IgD-negative memory B cell (primary cell): Measurements from ENCODE around the gene ATP6V1B1. TPM values are rescaled to one million over a fixed set of nuclear protein-coding genes. Genes with fewer than 3 reads are reported as not detected.

Experiments used
- H3K27ac Mint-ChIP-seq, 3 donors: one replicate each; pipeline ENCODE4 v1.8.0; 2020 to 2022; ENCODE audit warnings: mild to moderate bottlenecking in 3 of 3, mixed read lengths in 3 of 3, moderate library complexity in 1 of 3
- H3K27me3 Mint-ChIP-seq: one replicate; pipeline ENCODE4 v1.8.0; 2021; ENCODE audit warnings: mixed read lengths
- H3K36me3 Mint-ChIP-seq: one replicate; pipeline ENCODE4 v1.8.0; 2020; ENCODE audit warnings: mild to moderate bottlenecking, mixed read lengths
- H3K4me1 Mint-ChIP-seq, 3 donors: one replicate each; pipeline ENCODE4 v1.8.0; 2020 to 2022; ENCODE audit warnings: mixed read lengths in 3 of 3, mild to moderate bottlenecking in 1 of 3
- H3K4me3 Mint-ChIP-seq, 4 donors: one replicate each; pipeline ENCODE4 v1.8.0; 2020 to 2022; ENCODE audit warnings: mild to moderate bottlenecking in 4 of 4, mixed read lengths in 4 of 4, moderate library complexity in 3 of 4
- H3K9me3 Mint-ChIP-seq, 3 donors: one replicate each; pipeline ENCODE4 v1.8.0; 2020 to 2021; ENCODE audit warnings: mixed read lengths in 3 of 3, mild to moderate bottlenecking in 1 of 3
- polyA plus RNA-seq: library from polyadenylated mRNA; unstranded; fragments of 300-500 nt; fragmentation: Illumina TruSeq; gene quantifications from one replicate; pipeline ENCODE4 v1.2.3, GENCODE V29; 2021

ATP6V1B1 gene
- polyA plus RNA-seq, 1 donor from 2014 or later: not detected

- H3K27me3 Mint-ChIP-seq: peaks cover 67% of the 10 kb centered on the region
- no peak overlapping the region for H3K4me3 Mint-ChIP-seq
- peaks cover 0 to 18% (median 0%) of the 10 kb centered on the region in 3 donors for H3K4me1 Mint-ChIP-seq
- peaks cover 0 to 5% (median 0%) of the 10 kb centered on the region in 3 donors for H3K9me3 Mint-ChIP-seq
- H3K36me3 Mint-ChIP-seq: no peaks in the 10 kb centered on the region
- H3K27ac Mint-ChIP-seq: no peak overlapping the region
These were observed 39.5 kb upstream of the ATP6V1B1 start for GRCh38 chr2:70895998-70896764.

DNA sequence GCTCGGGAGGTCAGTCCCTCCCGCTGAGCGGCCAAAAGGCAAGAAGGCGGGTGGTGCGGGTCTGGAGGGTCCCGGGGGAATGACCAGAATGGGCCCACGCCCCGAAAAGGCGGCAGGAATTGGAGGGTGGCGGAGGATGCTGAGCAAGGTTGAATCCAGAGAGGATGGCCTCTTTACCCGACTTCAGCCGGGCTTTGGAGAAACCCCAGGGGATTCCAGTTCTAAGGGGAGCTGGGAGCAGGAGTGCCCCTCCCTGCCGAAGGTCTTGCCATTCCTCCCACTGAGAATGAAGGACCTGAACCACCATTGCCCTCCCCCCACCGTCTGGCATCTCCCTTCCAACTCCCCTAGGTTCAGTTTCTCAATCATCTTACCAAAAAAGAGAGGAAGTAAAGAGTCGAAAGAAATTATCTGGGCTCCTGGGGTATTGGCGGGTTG is 38.9 kb upstream of the ATP6V1B1 start:
- H3K9me3 Mint-ChIP-seq: peaks cover 0 to 5% (median 0%) of the 10 kb centered on the region in 3 donors
- H3K36me3 Mint-ChIP-seq: no peaks in the 10 kb centered on the region
- H3K4me3 Mint-ChIP-seq: no peak overlapping the region
- peaks cover 0 to 22% (median 0%) of the 10 kb centered on the region in 3 donors for H3K4me1 Mint-ChIP-seq
- H3K27me3 Mint-ChIP-seq: peaks cover 65% of the 10 kb centered on the region
- H3K27ac Mint-ChIP-seq: no peak overlapping the region

DNA sequence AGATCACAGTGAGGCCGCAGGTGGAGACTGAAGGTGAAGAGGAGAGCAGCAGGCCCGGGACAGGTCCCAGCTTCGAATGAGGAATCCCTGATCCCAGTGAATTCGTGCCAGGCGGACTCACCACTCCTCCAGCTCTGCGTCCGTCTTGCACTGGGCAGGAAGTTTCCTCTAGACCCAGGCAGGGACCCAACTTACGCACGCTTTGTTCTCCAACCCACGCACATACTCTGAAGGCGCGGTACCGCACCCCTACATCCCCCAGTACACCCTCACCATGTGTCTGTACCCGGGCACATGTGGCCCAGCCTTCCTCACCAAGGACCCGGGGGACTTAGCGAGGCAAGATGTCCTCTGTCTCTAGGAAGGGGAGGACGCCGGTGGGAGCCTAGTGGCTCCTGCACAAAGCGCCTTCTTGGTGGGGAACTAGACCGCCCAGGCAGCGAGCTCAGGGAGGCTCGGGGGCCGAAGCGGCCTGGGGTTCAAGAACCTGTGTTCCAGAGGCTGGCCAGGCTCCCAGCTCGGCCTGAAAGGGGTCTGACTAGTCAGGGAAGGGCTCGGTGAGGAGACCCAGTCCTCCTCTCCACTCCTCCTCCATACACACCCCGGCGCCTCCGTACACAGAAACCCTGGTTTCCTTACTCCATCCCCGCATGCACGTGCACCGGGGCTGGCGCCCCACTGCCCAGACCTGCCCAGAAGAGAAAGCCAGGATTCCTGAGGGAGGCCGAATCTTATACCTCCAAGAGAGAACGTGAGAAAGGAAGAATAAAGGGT is 38.3 kb upstream of the ATP6V1B1 start:
- Mint-ChIP-seq H3K4me3 (peak overlapping the region in 1 of 4 donors; percentile 47), H3K27ac (no peak overlapping the region), H3K36me3 (no peaks in the 10 kb centered on the region), H3K4me1 (peaks cover 0 to 22% (median 3%) of the 10 kb centered on the region in 3 donors), H3K27me3 (peaks cover 66% of the 10 kb centered on the region), H3K9me3 (peaks cover 0 to 4% (median 0%) of the 10 kb centered on the region in 3 donors)

- Mint-ChIP-seq H3K27me3 (peaks cover 69% of the 10 kb centered on the region), H3K9me3 (peaks cover 0 to 4% (median 0%) of the 10 kb centered on the region in 3 donors), H3K4me3 (no peak overlapping the region), H3K27ac (no peak overlapping the region), H3K36me3 (no peaks in the 10 kb centered on the region), H3K4me1 (peaks cover 0 to 22% (median 3%) of the 10 kb centered on the region in 3 donors)
These were observed 37.8 kb upstream of the ATP6V1B1 start for GRCh38 chr2:70897977-70898226.

DNA sequence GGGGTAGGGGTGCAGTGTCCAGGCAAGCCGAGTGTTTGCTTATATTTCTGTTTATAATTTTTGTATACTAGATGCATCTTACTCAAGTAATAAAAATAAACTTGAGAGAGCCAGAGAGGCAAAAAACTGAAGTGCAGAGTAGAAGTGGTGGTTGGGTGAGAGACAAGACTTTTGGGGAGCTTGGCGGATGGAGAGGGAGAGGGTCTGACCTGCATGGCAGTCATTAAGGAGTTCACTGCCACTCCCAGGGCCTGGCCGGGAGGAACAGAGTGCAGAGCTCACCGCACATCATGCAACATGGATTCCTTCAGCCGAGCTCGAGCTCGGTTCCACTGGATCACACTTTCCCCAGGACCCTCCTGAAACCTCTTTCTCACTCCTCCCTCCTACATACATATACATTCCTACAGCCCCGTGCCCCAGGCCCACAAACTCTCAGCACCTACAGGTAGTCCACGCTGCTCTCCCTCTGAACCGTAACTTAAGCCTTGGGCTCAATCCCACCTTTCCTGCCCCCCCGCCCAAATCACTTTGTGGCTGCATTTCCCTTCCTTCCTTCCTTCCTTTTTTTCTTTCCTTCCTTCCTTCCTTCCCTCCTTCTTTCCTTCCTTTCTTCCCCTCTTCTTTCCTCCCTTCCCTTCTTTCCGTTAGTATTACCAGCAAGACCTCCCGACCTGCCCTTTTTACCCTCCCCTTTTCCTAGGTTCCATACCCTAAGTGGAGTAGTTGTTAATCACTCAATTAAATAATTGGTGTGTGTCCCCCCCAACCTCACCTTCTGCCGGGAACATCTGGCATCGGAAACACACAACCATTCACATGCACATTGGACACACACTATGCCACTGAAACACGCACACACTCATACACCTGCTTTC is 37.1 kb upstream of the ATP6V1B1 start:
- Mint-ChIP-seq H3K36me3 (no peaks in the 10 kb centered on the region), H3K9me3 (peaks cover 0 to 4% (median 0%) of the 10 kb centered on the region in 3 donors), H3K4me3 (peak overlapping the region in 2 of 4 donors; percentile 10 to 67), H3K4me1 (peaks cover 0 to 22% (median 3%) of the 10 kb centered on the region in 3 donors), H3K27ac (peak overlapping the region in 2 of 3 donors; percentile 3 to 36), H3K27me3 (peaks cover 69% of the 10 kb centered on the region)

DNA sequence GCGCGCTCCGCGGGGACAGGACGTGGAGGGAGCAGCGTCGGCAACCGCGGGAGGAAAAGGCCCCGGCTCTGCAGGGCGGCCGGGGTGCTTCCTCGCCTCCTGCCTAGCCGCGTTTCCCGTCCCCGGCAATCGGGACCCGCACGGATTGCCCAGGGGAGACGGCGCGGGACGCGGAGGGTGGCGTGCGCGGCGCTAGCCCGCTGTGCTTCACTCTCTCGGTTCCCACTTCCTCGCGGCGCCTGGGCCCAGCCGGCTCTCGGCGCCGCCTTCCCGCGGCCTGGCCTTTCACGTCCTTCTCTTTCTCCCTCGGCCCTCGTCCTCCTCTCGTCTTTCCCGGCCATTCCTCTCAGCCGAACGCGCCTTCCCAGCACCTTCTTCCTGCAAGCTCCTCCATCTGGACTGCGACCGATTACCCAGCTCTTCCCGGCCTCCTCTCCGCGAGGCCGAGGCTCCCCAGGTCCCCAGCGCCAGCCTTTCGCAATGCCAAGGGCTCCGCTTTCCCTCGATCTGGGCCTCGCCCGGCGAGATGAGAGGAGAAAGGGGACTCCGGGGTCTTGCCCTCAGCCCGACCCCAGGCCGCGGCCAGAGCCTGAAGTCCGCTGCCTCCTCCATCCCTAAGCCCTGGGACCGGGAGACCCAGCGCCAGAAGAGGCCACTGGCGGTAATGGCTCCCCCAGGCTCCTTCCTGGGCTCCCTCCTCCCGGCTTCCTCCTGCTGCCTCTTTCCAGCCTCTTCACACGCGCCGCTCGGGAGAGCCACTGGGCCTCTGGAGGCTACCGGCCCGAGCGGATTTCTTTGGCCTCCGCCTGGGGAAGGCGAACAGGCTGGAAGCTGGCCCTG is 34.3 kb upstream of the ATP6V1B1 start:
- Mint-ChIP-seq H3K27ac (peak overlapping the region in 2 of 3 donors; percentile 52 to 57), H3K4me1 (peaks cover 0 to 19% (median 3%) of the 10 kb centered on the region in 3 donors), H3K4me3 (peak overlapping the region; percentile 16 to 70 (median 58)), H3K36me3 (no peaks in the 10 kb centered on the region), H3K27me3 (peaks cover 80% of the 10 kb centered on the region), H3K9me3 (peaks cover 0 to 2% (median 0%) of the 10 kb centered on the region in 3 donors)

DNA sequence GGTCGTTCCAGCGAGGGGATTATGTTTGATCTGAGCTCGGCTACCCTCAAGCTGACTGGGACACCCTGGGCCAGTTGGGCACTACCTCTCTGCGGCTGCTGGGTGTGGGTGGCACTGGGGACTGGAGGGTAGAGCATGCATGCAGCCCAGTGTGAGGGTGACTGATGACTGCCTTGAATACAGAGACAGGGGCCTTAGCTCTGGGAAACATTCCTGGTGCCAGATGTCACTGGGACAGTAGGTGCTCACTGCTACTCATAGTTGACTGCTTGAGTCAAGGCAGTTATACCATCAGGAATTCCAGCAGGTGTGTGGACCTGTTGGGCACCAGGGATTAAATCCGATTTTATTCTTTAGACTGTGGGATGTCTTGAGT is 33.6 kb upstream of the ATP6V1B1 start:
- H3K27ac Mint-ChIP-seq: peak overlapping the region in 1 of 3 donors; percentile 31
- peak overlapping the region in 1 of 4 donors; percentile 55 for H3K4me3 Mint-ChIP-seq
- peaks cover 83% of the 10 kb centered on the region for H3K27me3 Mint-ChIP-seq
- no peaks in the 10 kb centered on the region for H3K36me3 Mint-ChIP-seq
- H3K4me1 Mint-ChIP-seq: peaks cover 3 to 20% (median 5%) of the 10 kb centered on the region in 3 donors
- peaks cover 0 to 2% (median 0%) of the 10 kb centered on the region in 3 donors for H3K9me3 Mint-ChIP-seq

DNA sequence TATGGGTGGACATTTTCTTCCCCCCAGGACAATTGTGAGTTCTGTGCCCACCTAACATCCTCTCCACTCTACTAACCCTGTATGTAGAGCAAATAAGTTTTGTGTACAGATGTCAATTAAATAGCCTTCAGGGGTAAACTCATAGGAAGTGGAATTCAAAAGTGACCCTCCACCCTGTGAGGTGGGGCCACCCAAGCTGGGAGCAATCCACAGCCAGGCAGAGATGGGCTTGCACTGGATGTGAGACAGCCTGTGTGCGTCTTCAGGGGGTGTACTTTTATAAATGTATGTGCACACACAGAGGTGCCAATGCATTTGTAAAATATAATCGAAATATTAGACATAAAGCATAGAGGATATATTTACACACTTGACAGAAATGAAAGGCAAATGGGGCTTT is 33.1 kb upstream of the ATP6V1B1 start:
- peak overlapping the region in 1 of 3 donors; percentile 31 for H3K27ac Mint-ChIP-seq
- peak overlapping the region in 1 of 4 donors; percentile 0 for H3K4me3 Mint-ChIP-seq
- peaks cover 84% of the 10 kb centered on the region for H3K27me3 Mint-ChIP-seq
- no peaks in the 10 kb centered on the region for H3K36me3 Mint-ChIP-seq
- H3K4me1 Mint-ChIP-seq: peaks cover 5 to 20% (median 10%) of the 10 kb centered on the region in 3 donors
- peaks cover 0 to 2% (median 0%) of the 10 kb centered on the region in 3 donors for H3K9me3 Mint-ChIP-seq

- no peaks in the 10 kb centered on the region for H3K36me3 Mint-ChIP-seq
- H3K27ac Mint-ChIP-seq: no peak overlapping the region
- H3K4me1 Mint-ChIP-seq: peaks cover 5 to 20% (median 12%) of the 10 kb centered on the region in 3 donors
- H3K27me3 Mint-ChIP-seq: peaks cover 81% of the 10 kb centered on the region
- H3K4me3 Mint-ChIP-seq: peak overlapping the region in 1 of 4 donors; percentile 0
- peaks cover 0 to 2% (median 0%) of the 10 kb centered on the region in 3 donors for H3K9me3 Mint-ChIP-seq
These were observed 32.5 kb upstream of the ATP6V1B1 start for GRCh38 chr2:70903171-70903570.

DNA sequence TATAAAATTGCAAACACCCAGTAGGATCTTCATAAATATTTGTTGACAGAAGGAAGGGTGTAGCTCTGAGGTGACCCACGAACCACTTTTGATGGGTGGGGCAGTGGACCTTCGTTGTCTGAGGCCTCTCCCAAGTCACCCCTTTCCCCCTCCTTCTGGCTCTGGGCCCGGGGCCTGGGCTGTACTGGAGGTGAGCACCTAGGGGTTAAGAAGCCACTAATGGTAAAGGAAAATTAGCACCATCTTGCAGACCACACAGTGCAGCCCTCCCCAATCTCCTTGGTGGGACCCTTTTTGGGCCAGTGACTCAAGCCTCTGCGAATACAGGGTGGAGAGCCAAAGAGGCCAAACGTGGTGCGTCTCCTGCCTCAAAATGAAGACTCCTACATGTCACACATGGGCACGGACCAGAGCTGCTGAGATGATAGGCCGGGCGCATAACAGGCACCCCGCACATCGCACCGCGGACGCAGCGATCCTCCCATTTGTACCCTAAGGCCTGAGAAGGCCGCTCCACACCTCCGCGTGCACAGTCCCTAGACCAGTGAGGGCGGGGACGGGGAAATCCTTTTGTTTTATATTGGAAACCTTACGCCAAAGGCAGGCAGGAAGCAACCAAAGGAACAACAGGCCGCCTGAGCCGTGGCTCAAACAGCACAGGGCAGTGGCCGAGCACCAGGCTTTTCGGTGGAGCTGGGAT is 31.9 kb upstream of the ATP6V1B1 start:
- Mint-ChIP-seq H3K9me3 (peaks cover 0 to 2% (median 0%) of the 10 kb centered on the region in 3 donors), H3K36me3 (no peaks in the 10 kb centered on the region), H3K27me3 (peaks cover 79% of the 10 kb centered on the region), H3K4me3 (no peak overlapping the region), H3K4me1 (peaks cover 5 to 20% (median 12%) of the 10 kb centered on the region in 3 donors), H3K27ac (no peak overlapping the region)

DNA sequence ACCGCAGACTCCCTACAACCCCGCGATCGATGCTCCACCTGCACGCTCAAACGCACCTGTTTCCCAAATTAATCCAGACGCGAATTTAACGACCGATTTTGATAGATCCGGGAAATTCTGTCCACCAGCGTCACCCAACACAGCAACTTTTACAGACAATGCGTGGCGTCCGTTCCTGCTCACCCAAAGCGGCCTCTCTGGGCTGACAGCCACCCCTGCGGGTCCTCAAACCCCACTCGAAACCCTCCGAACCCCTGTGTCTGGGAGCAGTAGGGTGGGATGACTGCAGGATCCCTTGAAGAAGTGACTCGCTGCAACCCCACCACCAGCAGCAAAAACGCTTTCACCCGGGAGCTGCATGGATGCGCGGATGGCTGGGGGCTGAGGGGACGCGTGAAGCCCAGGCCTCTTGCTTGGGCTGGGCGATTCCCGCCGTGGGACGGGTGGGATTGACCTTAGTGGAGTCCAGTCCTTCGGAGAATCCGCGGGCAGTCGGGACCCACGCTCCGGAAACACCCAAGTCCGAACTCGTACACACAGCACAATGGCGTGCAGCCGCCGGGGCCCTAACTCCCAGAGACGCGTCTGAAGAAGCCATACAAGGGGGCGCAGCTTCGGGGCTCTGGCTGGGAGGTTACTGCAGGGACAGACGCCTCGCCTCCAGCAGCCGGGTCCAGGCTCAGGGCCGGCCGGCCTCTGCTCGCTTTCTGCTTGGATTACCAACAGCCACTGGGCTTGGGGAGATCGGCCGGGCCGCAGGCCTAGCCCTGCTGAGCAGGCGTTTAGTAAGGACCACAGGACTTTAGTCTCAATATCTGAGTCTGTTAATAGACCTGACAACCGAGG is 31.1 kb upstream of the ATP6V1B1 start:
- Mint-ChIP-seq H3K4me1 (peaks cover 5 to 14% (median 12%) of the 10 kb centered on the region in 3 donors), H3K4me3 (no peak overlapping the region), H3K36me3 (no peaks in the 10 kb centered on the region), H3K27ac (peak overlapping the region in 1 of 3 donors; percentile 39), H3K9me3 (peaks cover 0 to 2% (median 0%) of the 10 kb centered on the region in 3 donors), H3K27me3 (peaks cover 72% of the 10 kb centered on the region)

GRCh38 chr2:70905443-70906421 is 30.0 kb upstream of the ATP6V1B1 start:
- Mint-ChIP-seq H3K27ac (peak overlapping the region in 1 of 3 donors; percentile 39), H3K4me3 (peak overlapping the region in 1 of 4 donors; percentile 65), H3K36me3 (no peaks in the 10 kb centered on the region), H3K4me1 (peaks cover 5 to 12% (median 12%) of the 10 kb centered on the region in 3 donors), H3K9me3 (peaks cover 0 to 2% (median 0%) of the 10 kb centered on the region in 3 donors), H3K27me3 (peaks cover 66% of the 10 kb centered on the region)
